D721Med (cell line): ENCODE data around the gene FER.
"Not testable (repeated sequence)": the region's sequence is repeated elsewhere in the genome, so short reads cannot be mapped to it uniquely, and the experiment has no call there.

Experiments
- DNase-seq: peaks from one replicate; pipeline ENCODE4 v3.0.0; 2011; ENCODE audit warnings: low spot score; ENCODE audit not compliant: insufficient read length
- FAIRE-seq: peaks from 2 replicates; lab custom pipeline; 2011; peaks lifted over from hg19 to GRCh38; lab: Jason Lieb, UNC
- CTCF ChIP-seq: IDR thresholded peaks from 2 replicates; pipeline ENCODE4 v1.5.1; 2012; ENCODE audit warnings: mild to moderate bottlenecking, control low read depth; ENCODE audit not compliant: insufficient read depth; ENCODE audit errors: missing control alignments

FER gene

GRCh38 chr5:109016300-109016699, 268.6 kb downstream of the FER start:
- no peak for TF ChIP-seq CTCF

DNA sequence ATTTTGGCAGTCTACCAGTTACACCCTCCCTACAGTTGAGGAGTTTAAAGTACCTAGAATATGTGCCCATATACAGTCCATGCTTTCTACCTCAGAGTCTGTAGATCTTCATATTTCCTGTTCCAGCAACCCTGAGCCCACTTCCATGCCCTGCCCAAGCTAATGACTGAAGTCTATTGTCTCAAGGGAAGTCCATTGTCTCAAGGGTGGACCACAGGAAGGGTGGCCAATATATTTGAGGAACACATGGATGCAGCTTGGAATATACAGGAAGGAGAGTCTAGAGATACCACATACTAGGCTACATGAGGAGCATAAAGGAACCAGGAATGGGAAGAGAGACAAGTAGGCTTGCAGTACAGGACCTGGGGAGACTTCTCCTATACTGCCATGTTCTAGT, 274.4 kb downstream of the FER start:
- no peak for DNase-seq
- no peak for TF ChIP-seq CTCF
- no peak for FAIRE-seq

More at GRCh38 chr5:109016300-109016699, 268.6 kb downstream of the FER start:
- no peak for DNase-seq
- no peak for FAIRE-seq

DNA sequence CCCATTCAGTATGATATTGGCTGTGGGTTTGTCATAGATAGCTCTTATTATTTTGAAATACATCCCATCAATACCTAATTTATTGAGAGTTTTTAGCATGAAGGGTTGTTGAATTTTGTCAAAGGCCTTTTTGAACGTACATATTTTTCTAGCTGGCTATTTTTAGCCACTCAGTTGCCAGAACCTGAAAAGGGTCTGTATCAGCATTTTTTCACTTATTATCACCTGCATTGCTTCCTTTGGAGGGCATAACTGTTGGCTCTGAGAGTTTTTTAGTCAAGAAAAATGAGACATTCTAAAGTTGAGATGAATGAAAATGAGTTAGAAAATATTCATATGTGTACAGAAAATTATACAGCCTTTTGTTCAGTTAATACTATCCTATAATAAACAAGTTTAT, 278.0 kb downstream of the FER start:
- FAIRE-seq, DNase-seq: not testable (repeated sequence)

DNA sequence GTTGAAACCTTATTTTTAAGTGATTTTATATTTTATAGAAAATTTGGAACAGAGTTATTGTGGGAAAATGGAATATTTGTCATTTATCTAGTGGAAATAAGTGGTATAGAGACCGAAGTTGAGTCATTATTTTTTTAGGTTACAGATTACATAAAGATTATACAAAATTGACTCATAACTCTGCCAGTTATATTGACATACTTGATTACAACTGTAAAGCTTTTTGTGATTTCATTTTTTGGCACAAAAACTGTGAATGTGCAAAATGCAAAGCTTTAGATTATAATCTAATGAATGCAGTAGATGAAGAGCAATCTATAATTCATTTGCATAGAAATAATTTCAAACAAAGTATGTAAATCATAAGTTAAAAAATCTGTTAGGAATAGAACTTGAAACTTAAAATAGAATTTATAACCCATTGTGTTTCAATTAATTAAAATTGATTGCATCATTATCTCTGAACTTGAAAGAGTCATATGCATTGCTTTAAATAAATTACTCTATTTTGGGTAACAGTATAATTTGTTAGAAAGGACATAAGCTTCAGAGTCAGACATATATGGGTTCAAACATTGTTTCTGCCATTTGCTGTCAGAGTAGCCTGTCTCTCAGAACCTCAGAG, 280.4 kb downstream of the FER start:
- DNase-seq: no peak
- FAIRE-seq: no peak
- TF ChIP-seq CTCF: no peak

DNA sequence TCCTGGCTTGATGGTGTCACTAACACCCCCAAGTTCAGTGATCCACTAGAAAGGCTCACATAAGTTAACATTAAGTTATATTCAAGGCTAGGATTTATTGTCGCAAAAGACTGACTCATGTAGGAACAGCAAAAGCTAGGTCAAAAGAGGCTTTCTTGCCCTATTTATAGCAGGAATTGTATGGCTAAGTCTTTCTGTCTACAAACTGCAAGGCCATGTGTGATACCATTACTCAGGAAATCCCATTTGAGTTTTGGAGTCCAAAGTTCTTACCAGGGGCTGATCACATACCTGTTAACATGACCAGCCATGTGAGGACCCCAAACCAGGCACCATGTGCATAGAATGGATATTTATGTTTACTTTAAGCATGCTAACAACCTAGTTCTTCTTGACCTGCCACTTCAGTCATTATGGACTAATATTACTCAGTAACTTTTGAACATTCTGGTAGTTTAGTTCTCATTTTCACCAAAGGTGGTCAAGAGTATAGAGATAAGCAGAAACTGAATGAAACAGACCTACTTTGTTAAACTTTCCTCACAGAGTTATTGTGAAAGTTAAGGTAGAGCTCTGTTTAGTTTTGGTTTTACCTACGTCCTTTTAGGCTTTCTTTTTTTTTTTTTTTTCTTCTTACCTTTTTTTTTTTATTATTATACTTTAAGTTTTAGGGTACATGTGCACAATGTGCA, 281.1 kb downstream of the FER start:
- DNase-seq: no peak
- no peak for TF ChIP-seq CTCF
- FAIRE-seq: no peak

GRCh38 chr5:109029847-109030246, 282.1 kb downstream of the FER start:
- DNase-seq (no peak), FAIRE-seq (no peak)
- no peak for TF ChIP-seq CTCF

DNA sequence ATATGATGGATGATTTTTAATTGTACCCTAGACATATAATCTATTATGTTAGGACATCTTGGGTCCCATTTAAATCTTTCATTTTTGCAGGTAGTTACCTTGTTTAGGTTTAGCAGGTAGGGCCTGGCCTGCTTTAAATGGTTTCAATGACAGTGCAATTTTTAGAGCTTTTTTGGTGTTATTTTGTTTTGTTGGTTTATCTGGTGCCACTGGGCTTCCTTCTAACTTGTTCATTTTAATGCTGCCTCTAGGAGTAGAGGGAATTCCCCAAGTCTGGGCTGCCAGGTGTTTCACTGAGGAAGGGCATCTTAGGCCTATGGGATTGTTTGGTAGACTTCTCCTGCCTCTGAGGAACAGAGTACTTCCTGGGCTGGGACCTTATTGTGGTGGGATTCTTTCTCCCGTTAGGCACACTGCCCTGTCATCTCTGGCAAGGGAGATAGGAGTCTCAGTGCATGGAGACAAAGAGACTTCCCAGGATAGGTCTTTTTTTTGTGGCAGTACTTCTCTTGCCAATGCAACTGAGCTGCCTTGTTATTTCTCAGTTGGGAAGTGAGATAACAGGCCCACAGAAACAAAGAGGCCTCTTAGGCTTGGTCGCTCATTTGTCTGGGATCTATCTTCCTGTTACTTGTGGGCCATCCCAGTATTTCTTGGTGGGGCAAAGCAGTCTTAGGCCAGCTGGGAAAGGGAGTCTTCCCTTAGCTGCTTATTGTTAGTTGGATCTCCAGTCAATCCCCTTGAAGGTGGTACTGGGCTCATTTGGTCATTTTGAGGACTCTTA, 282.9 kb downstream of the FER start:
- no peak for TF ChIP-seq CTCF

More for the DNA sequence above, 282.9 kb downstream of the FER start:
- FAIRE-seq (no peak), DNase-seq (no peak)
